HT1080 (cell line): ENCODE results near the gene HIGD1A. TPM values are rescaled to one million over a fixed set of nuclear protein-coding genes. Genes with fewer than 3 reads are reported as not detected.

Experiments used
- DNase-seq: peaks from one replicate; pipeline ENCODE4 v3.0.0-alpha.2; 2015; ENCODE audit warnings: low read depth
- small RNA-seq: library from RNA; depleted of rRNA; stranded (forward); fragments of <200 nt; gene quantifications from one replicate; pipeline ENCODE3, GENCODE V24; 2014
- total RNA-seq: library from RNA; depleted of rRNA; stranded (reverse); fragments of >200 nt; shearing (Covaris generic); gene quantifications from 2 replicates; pipeline ENCODE4 v1.2.3, GENCODE V29; 2014; rRNA removed

HIGD1A gene
- total RNA-seq, 1 experiment from 2014 or later = 132 TPM

DNA sequence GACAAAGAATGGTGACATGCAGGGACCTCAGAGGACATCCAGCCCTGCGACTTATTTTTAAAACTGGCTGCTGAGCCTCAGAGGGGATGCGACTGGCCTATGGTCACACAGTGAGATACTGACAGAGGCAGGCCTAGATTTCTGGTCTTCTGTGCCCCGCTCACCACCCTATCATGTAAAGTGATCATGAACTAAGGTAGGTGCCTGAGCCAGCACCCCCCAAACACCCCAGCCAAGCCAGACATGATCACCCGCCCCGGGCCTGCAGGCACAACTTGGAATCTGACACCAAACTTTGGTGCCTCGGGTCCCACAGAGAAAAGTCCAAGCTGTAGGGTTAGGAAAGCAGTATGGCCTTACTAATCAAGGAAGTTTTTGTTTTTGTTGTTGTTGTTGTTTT is 67.8 kb downstream of the HIGD1A start:
- no peak for DNase-seq

DNA sequence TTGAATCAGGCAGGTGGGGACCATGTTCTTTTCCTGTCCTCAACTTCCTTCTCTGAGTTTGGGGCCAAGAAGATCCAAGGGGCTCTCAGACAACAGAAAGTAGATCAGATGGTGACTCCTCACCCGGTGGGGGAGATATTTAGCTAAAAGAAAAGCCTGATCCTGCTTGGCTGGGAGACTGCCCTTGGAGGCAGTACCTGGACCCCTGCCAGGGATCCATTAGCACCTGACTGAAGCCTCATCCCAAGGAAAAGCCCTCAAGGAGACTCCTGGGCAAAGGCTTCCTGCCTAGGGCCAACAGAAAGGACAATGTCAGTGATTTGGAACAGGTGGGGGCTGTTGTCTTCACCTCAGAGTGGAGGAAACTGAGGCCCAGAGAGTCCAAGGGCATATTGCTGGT is 68.2 kb downstream of the HIGD1A start:
- no peak for DNase-seq

DNA sequence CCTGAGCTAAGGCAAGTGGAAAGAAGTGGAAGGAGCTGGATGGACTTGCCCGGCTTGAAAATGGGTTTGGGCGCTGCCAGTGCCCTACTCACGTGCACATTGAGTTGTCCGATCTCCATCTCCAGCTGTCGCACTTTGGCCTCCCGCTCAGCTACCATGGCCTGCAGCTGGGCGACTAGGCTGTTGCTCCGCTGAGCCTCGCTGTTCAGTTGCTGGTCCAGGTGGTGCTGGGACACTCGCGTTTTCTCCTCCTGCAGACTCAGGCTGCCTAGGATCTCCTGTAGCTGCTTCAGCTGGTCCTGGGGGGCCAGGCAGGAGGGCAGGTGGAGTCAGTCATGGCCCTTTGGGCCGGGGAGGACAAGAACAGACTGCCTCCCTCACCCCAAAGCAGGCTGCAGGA is 68.7 kb downstream of the HIGD1A start:
- no peak for DNase-seq

DNA sequence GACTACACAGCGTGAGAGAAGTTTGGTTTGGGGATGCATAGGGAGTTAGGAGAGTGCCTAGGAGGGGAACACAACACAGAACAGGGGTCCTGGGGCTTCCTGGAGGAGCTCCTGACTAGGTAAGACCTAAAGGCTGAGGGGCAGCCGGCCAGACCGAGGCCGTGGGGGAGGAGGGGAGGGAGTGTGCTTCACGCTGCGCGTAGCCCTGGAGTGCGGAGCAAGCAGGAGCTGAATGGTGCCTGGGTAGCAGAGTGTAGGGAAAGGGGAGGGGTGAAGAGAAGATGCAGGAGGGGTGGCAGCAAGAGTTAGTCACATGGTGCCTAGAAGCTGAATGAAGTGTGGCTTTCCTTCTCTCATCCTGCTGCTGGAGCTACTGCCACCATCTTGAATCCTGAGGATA is 69.3 kb downstream of the HIGD1A start:
- DNase-seq = no peak

DNA sequence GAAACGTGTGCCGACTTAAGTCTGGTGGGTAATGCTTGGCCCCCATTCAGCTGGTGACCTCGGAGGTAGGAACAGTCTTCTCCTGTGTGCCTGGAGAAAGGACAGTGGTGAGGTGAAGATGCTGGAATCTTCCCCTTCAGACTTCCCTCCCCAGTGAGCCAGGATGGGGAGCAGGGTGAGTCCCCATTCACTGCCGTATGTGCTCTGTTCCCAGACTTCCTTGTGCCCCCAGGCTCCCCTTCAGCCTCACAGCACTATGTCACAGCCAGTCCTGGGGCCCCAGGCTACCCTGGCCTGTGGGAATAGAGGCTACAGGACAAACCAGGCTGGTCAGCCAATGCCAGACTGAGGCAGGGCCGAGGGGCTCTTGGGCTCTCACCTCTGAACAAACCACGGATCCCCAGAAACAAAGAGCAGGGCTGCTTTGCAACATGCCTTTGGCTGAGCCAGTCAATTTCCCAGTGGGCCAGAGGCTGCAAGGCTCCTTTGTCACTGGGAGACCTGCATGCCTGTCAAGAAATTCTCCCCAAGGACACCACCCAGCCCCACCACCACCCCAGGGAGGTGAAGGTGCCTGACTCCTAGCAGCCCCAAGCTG is 69.9 kb downstream of the HIGD1A start:
- no peak for DNase-seq

DNA sequence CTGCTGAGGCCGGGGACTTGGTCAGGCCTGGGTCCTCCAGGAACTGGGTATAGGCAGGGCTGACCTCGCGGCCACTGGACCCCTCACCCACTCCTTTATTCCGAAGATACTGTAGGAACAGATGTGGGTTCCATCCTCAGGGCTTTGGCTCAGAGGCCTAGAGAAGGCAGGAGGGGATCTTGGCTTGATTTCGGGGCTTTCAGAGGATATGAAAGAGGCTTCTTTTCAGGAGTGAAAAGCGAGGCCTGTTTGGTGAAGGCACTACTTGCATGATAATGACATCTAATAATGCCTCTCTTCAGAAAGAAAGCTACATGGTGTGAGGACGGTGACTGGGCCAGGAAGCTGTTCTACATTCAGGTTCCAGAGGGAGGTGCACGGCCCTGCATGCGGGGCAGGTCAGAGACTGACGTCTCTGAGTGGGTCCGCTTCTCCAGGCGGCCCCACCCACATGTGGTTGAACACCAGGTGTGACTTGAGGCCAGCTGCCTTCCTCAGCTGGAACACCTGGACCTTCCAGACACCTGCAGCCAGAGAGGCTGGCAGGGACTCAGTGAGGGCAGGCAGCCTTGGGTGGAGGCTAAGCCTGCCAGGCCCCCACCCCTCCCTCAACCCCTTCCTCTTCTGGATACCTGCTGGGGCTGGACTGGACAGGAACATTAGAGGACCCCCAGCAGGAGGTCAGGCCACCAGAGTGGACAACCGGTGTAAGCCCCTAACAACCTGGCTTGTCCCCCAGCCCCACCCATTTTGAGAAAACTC is 70.6 kb downstream of the HIGD1A start:
- DNase-seq = no peak

Small RNAs within 50 kb of the gene (small RNA-seq; reads per million reads assigned to genes)
- gene CCDC13 = not detected

Other genes starting within 250 kb of the HIGD1A start
- gene SEC22C, start 222.5 kb downstream of the HIGD1A start, total RNA-seq = 56.5 and 65.0 TPM in 2 replicates
- gene SS18L2, start 213.6 kb downstream of the HIGD1A start, total RNA-seq = 45.1 and 45.3 TPM in 2 replicates
- gene NKTR, start 203.8 kb downstream of the HIGD1A start, total RNA-seq = 12.8 and 16.1 TPM in 2 replicates
- 13.0 and 16.4 TPM in 2 replicates for gene ZBTB47, start 150.8 kb downstream of the HIGD1A start, total RNA-seq
- gene KLHL40, start 119.0 kb downstream of the HIGD1A start, total RNA-seq = not detected in 2 replicates
- gene HHATL, start 101.7 kb downstream of the HIGD1A start, total RNA-seq = not detected in 2 replicates
- gene CCDC13, start 31.2 kb downstream of the HIGD1A start, total RNA-seq = not detected in 2 replicates
- not detected in 2 replicates for gene ACKR2, start 5.0 kb upstream of the HIGD1A start, total RNA-seq
- gene CYP8B1, start 71.4 kb upstream of the HIGD1A start, total RNA-seq = not detected in 2 replicates
- 0.40 TPM in 1 of 2 replicates, not detected in the other for gene ZNF662, start 101.7 kb upstream of the HIGD1A start, total RNA-seq
- gene GASK1A, start 174.8 kb upstream of the HIGD1A start, total RNA-seq = 0.17 TPM in 1 of 2 replicates, not detected in the other